ENCODE data around the gene GNAI3.

GRCh38 chr1:109630898-109631512, 82.6 kb downstream of the GNAI3 start:
- TF ChIP-seq CTCF (IDR thresholded peaks at IDR 0.05; ENCODE audit: low read length): no peak
- TF ChIP-seq EZH2 (IDR thresholded peaks at IDR 0.05; ENCODE audit: borderline replicate concordance, low read length): no peak
